Endothelial cell of umbilical vein (primary cell): Measurements from ENCODE around the gene BNC2. TPM values are rescaled to one million over a fixed set of nuclear protein-coding genes. Genes with fewer than 3 reads are reported as not detected.

Source experiments
- BruUV-seq: library from RNA; stranded (reverse); fragments of 400-500 nt; replicated peaks from 2 replicates; lab custom pipeline; 2021; lab: Mats Ljungman, UMichigan
- CTCF ChIA-PET: fragments of 300-600, 350-600 bp; sonication (Branson Sonifier 250); formaldehyde crosslinking; loops from one replicate; lab custom pipeline; 2021; ENCODE audit warnings: antibody characterized with exemption, inconsistent platforms; lab: Charles Lee
- POLR2A ChIA-PET: fragments of 300-600, 350-600 bp; sonication (Branson Sonifier 250); formaldehyde crosslinking; loops from one replicate; lab custom pipeline; 2021; ENCODE audit warnings: antibody characterized with exemption, inconsistent platforms; lab: Charles Lee
- DNase-seq: peaks from one replicate; pipeline ENCODE4 v3.0.0-alpha.2; 2011; ENCODE audit warnings: low read depth, low spot score
- FAIRE-seq: peaks from 2 replicates; lab custom pipeline; 2011; peaks lifted over from hg19 to GRCh38; lab: Jason Lieb, UNC
- H2AFZ ChIP-seq: 2 replicates; pipeline ENCODE4 v1.6.0; 2012; ENCODE audit warnings: low read depth, low read length, control low read depth, inconsistent platforms
- H3K27ac ChIP-seq: 2 replicates; pipeline ENCODE4 v1.5.1; 2011; ENCODE audit warnings: low read depth, mild to moderate bottlenecking, control low read depth, low read length, moderate library complexity; ENCODE audit not compliant: insufficient read depth
- H3K27me3 ChIP-seq, 2 experiments: 2 replicates each; pipeline versions ENCODE4 v1.6.0 to v1.6.1; 2011; ENCODE audit warnings: low read length in 2 of 2, mixed read lengths in 1 of 2; ENCODE audit not compliant: control insufficient read depth in 2 of 2, insufficient read depth in 2 of 2
- H3K36me3 ChIP-seq, 2 experiments: 2 replicates in 1 of 2; 3 replicates in 1 of 2; pipeline ENCODE4 v1.5.1; 2011; ENCODE audit warnings: low read length in 2 of 2, mild to moderate bottlenecking in 1 of 2, moderate library complexity in 1 of 2; ENCODE audit not compliant: control insufficient read depth in 2 of 2, insufficient read depth in 2 of 2; ENCODE audit errors: extremely low read depth in 1 of 2
- H3K4me1 ChIP-seq: 3 replicates; pipeline ENCODE4 v1.5.1; 2011; ENCODE audit warnings: mild to moderate bottlenecking, low read length; ENCODE audit not compliant: control insufficient read depth, insufficient read depth; ENCODE audit errors: extremely low read depth
- H3K4me2 ChIP-seq: 2 replicates; pipeline ENCODE4 v1.6.1; 2011; ENCODE audit warnings: low read length, control low read depth, mixed read lengths; ENCODE audit not compliant: insufficient read depth
- H3K4me3 ChIP-seq, 3 experiments: fragments of 200-600 bp in 1 of 3; sonication (generic), shearing (Covaris generic) in 1 of 3; replicated peaks in 1 of 3; 2 replicates each; pipeline ENCODE4 v1.5.1; 2011 to 2016; ENCODE audit warnings: control low read depth in 3 of 3, low read length in 3 of 3, mild to moderate bottlenecking in 2 of 3, inconsistent platforms in 1 of 3, low read depth in 1 of 3, moderate library complexity in 1 of 3; ENCODE audit not compliant: insufficient read depth in 1 of 3
- H3K79me2 ChIP-seq: 2 replicates; pipeline ENCODE4 v1.6.0; 2012; ENCODE audit warnings: low read length, inconsistent platforms; ENCODE audit not compliant: control insufficient read depth, insufficient read depth
- H3K9ac ChIP-seq: replicated peaks from 2 replicates; pipeline ENCODE3; 2011; ENCODE audit warnings: low read length, control low read depth; ENCODE audit not compliant: insufficient read depth; ENCODE audit errors: extremely low read depth
- H3K9me1 ChIP-seq: replicated peaks from 3 replicates; pipeline ENCODE4 v1.6.0; 2011; ENCODE audit warnings: mild to moderate bottlenecking, low read length; ENCODE audit not compliant: control insufficient read depth, insufficient read depth; ENCODE audit errors: extremely low read depth
- H3K9me3 ChIP-seq: replicated peaks from 2 replicates; pipeline ENCODE4 v1.5.1; 2012; ENCODE audit warnings: low read length, inconsistent platforms; ENCODE audit not compliant: control insufficient read depth, insufficient read depth
- H4K20me1 ChIP-seq: replicated peaks from 2 replicates; pipeline ENCODE3; 2011; ENCODE audit warnings: mild to moderate bottlenecking, low read length; ENCODE audit not compliant: control insufficient read depth, insufficient read depth; ENCODE audit errors: extremely low read depth
- CTCF ChIP-seq, 2 donors: IDR thresholded peaks; 1 replicate in 1 of 2; 2 replicates in 1 of 2; pipeline ENCODE4 v1.5.1; 2011; ENCODE audit warnings: low read length in 2 of 2, mild to moderate bottlenecking in 2 of 2, moderate library complexity in 2 of 2, control low read depth in 1 of 2, inconsistent platforms in 1 of 2, low read depth in 1 of 2; ENCODE audit not compliant: insufficient read depth in 1 of 2; ENCODE audit errors: extremely low read depth in 1 of 2
- GATA2 ChIP-seq: IDR thresholded peaks from 2 replicates; pipeline ENCODE4 v1.7.0; 2011; ENCODE audit warnings: low read depth, mild to moderate bottlenecking, moderate library complexity, mixed read lengths, low read length; ENCODE audit not compliant: insufficient read length, insufficient read depth
- JUN ChIP-seq: IDR thresholded peaks from 2 replicates; pipeline ENCODE4 v1.6.1; 2011; ENCODE audit warnings: borderline replicate concordance, low read depth; ENCODE audit not compliant: insufficient read length, insufficient read depth
- POLR2AphosphoS5 ChIP-seq: IDR thresholded peaks from 2 replicates; pipeline ENCODE4 v1.6.1; 2012; ENCODE audit warnings: low read depth, mild to moderate bottlenecking, control low read depth, low read length, moderate library complexity; ENCODE audit not compliant: insufficient read depth
- dilution Hi-C: fragments of 300-500 bp; cut with MboI; formaldehyde crosslinking; loops from one replicate; pipeline ENCODE4 v1.15.0; 2019; ENCODE audit warnings: low sequenced_read_pairs; ENCODE audit not compliant: extremely low pct_ligation_motif_present
- intact Hi-C: fragments of 100-400 bp; cut with micrococcal nuclease; formaldehyde crosslinking; loops from one replicate; pipeline ENCODE4 v1.10.0; 2022
- polyA plus RNA-seq, 4 experiments: library from polyadenylated mRNA; depleted of rRNA in 3 of 4; stranded (reverse) in 3 of 4; unstranded in 1 of 4; fragments of >200 nt; gene quantifications; 2 replicates each; pipeline versions ENCODE4 v1.2.1 to v1.2.3, GENCODE V29; 2011 to 2012; ENCODE audit warnings: missing spikeins in 1 of 4
- total RNA-seq: library from RNA; stranded (reverse); gene quantifications from 2 replicates; pipeline ENCODE4 v1.2.3, GENCODE V29; 2021

BNC2 gene
- total and polyA plus RNA-seq, 2 donors (not counting 3 experiments of a cell fraction or from before 2014, with no cell fraction given): 12.1 to 34.3 TPM

- POLR2A ChIA-PET: interaction anchor here (0.6 kb wide), 1 partner anchor 20 kb away, joined by 4 read pairs; no protein-coding TSS in a partner anchor
- no TSS peak for BruUV-seq
- no peak for FAIRE-seq
Observed at GRCh38 chr9:16918920-16919319, 48.5 kb upstream of the BNC2 start.

More at GRCh38 chr9:16918920-16919319, 48.5 kb upstream of the BNC2 start:
- Histone ChIP-seq H3K9ac (no peak overlapping the region), H3K9me3 (no peaks in the 10 kb centered on the region), H3K27ac (no peak overlapping the region), H3K9me1 (no peaks in the 10 kb centered on the region), H3K36me3 (no peaks in the 10 kb centered on the region), H3K79me2 (no peaks in the 10 kb centered on the region), H2AFZ (no peak overlapping the region), H3K4me3 (no peak overlapping the region), H3K4me2 (no peak overlapping the region), H3K27me3 (no peaks in the 10 kb centered on the region), H3K4me1 (no peaks in the 10 kb centered on the region), H4K20me1 (no peaks in the 10 kb centered on the region)
- TF ChIP-seq CTCF (IDR thresholded peaks at IDR 0.05; ENCODE audit: extremely low read depth in 1 of 2, insufficient read depth in 1 of 2, low read depth in 1 of 2, low read length in 2 of 2) (no peak), JUN (no peak), GATA2 (no peak), POLR2AphosphoS5 (no peak)
- intact Hi-C loops: no loop called here
- CTCF ChIA-PET: interaction anchor here (0.7 kb wide), 1 partner anchor 403 kb away, joined by 3 read pairs; no protein-coding TSS in a partner anchor
- DNase-seq: peak; percentile 57
- dilution Hi-C loops: no loop called here
